Neuron (in vitro differentiated cells): ENCODE measurements around the gene SOHLH2.

ENCODE experiments used
- H2AFZ ChIP-seq: one replicate; pipeline ENCODE4 v1.6.1; 2013; ENCODE audit warnings: low read depth, mild to moderate bottlenecking, inconsistent platforms, low read length, moderate library complexity
- H3K27me3 ChIP-seq: one replicate; pipeline ENCODE4 v1.6.1; 2013; ENCODE audit warnings: low read length; ENCODE audit not compliant: insufficient read depth
- H3K36me3 ChIP-seq: one replicate; pipeline ENCODE4 v1.6.1; 2013; ENCODE audit warnings: low read length; ENCODE audit not compliant: insufficient read depth
- H3K4me1 ChIP-seq: one replicate; pipeline ENCODE4 v1.6.1; 2013; ENCODE audit warnings: low read length; ENCODE audit not compliant: insufficient read depth
- H3K4me3 ChIP-seq: 2 replicates; pipeline ENCODE4 v1.5.1; 2013; ENCODE audit warnings: mild to moderate bottlenecking, low read length, moderate library complexity
- H3K9me3 ChIP-seq: one replicate; pipeline ENCODE4 v1.6.1; 2013; ENCODE audit warnings: low read length

Gene SOHLH2

DNA sequence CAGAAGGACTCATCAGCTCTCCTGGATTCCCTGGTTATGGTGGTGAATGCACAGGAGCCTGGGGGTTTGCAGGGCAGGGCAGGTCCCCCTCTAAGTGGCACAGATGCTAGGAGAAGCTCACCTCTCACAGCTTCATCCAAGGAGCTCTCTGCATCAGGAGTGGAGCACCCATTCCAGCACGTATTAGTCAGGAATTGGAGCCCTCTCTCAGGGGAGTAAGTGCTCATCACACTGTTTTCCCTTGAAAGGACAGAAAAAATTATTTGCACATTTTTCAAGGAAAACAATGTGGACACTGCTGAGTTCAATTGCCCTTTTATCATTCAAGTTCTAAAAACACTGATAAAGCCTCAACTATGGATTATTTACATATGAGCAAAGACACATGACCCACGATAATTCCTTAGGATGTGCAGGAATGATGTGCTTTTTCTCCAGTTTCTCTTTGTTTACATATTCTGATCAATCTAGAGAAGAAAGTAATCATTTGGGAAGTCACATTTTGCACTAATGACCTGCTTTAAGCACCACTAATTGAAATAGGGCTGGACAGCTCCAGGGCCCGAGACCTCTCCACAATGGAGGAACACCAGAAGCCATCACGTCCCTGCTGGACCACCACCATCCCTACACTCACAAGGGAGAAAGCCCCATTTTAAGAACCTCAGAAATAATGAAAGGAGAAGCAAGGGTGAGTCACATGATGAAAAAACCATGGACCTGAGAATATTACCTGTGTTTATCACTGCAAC is 40.6 kb downstream of the SOHLH2 start:
- H3K4me3 ChIP-seq, result no peak overlapping the region
- H3K36me3 ChIP-seq, result no peaks in the 10 kb centered on the region
- no peaks in the 10 kb centered on the region for H3K27me3 ChIP-seq
- no peaks in the 10 kb centered on the region for H3K9me3 ChIP-seq
- no peak overlapping the region for H2AFZ ChIP-seq
- no peaks in the 10 kb centered on the region for H3K4me1 ChIP-seq

DNA sequence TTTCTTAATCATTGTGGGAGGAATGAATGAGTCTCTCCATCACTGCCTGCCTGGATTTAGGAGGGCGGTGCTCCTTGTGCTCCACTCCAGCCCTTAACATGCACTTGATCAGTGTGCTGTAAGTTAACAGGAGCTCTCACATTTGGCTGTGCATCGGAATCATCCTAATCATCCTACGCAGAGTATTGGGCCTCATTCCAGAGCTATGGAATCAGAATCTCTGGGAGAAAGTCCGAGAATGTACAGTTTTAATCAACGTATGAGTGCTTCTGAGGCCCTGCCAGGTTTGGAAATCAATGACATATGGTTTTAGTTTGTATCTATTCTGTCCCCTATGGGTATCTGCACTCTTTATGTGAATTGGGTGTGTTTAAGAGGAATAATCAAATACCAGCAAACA is 48.3 kb downstream of the SOHLH2 start:
- Histone ChIP-seq H3K4me1 (peaks cover 6% of the 10 kb centered on the region), H3K27me3 (no peaks in the 10 kb centered on the region), H3K4me3 (no peak overlapping the region), H2AFZ (no peak overlapping the region), H3K9me3 (no peaks in the 10 kb centered on the region), H3K36me3 (no peaks in the 10 kb centered on the region)

DNA sequence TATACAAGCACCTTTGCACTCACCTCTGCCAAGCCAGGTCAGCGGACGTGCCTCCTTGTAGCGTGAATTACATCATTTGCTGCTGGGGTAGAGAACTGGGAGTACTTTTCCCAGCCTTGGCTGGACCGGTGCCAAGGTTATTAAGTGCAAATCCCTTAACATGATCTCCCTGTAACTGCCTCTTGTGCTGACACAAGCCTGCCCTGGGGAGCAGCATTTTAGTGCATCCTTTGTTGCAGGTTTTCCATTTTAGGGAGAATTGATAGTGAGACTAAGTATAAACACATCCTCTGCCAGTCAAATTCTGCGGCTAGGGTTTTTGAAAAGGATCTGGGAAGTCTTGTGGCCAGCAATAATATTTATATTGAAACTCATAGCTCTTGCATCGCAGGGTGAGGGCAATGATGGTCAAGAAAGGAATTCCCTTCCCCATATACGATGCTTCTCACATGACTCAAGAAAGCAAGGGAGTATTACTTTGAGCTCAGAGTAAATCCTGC is 50.5 kb downstream of the SOHLH2 start:
- no peak overlapping the region for H3K4me3 ChIP-seq
- no peaks in the 10 kb centered on the region for H3K27me3 ChIP-seq
- peaks cover 6% of the 10 kb centered on the region for H3K4me1 ChIP-seq
- H2AFZ ChIP-seq, result no peak overlapping the region
- no peaks in the 10 kb centered on the region for H3K36me3 ChIP-seq
- no peaks in the 10 kb centered on the region for H3K9me3 ChIP-seq

DNA sequence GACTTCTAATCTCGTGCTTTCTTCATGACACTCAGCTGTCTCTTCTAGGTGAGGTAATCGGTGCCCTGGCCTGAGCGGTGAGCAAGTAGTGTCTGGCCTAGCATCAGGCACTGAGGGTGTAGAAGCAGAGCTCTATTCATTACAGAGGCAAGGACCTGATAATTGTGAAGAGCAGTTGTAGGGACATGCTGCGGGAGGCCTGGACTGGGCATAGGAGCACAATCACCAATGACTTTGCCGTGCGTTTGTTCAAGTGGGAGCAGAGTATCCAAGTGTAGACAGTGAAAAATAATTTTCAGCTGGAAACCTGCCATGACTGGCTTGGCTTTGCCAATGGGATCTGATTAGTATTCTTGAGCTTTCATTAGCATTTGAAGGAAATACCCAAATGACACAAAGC is 51.1 kb downstream of the SOHLH2 start:
- H3K4me3 ChIP-seq, result no peak overlapping the region
- H3K27me3 ChIP-seq, result no peaks in the 10 kb centered on the region
- peaks cover 6% of the 10 kb centered on the region for H3K4me1 ChIP-seq
- H3K36me3 ChIP-seq, result no peaks in the 10 kb centered on the region
- no peaks in the 10 kb centered on the region for H3K9me3 ChIP-seq
- H2AFZ ChIP-seq, result no peak overlapping the region

DNA sequence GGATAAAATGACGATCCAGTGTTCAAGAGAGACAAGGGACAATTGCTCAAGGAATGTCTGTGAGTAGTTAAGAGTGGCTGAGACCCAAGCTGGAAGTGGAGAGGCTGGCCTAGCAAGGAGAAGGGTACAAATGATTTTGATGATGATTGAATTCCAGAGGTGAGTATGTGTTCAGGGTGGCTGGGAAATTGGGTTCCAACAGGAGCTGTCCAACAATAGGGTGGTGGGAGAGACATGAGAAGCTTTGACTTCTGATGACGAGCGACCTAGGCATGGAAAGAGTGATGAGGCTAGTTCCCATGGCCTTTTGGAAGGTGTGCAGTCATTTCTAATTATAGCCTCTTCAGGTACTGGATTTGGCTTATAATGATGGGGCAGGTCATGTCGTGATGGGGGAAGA is 54.1 kb downstream of the SOHLH2 start:
- H3K4me3 ChIP-seq, result no peak overlapping the region
- no peak overlapping the region for H2AFZ ChIP-seq
- H3K27me3 ChIP-seq, result no peaks in the 10 kb centered on the region
- H3K4me1 ChIP-seq, result peaks cover 12% of the 10 kb centered on the region
- no peaks in the 10 kb centered on the region for H3K9me3 ChIP-seq
- H3K36me3 ChIP-seq, result no peaks in the 10 kb centered on the region

DNA sequence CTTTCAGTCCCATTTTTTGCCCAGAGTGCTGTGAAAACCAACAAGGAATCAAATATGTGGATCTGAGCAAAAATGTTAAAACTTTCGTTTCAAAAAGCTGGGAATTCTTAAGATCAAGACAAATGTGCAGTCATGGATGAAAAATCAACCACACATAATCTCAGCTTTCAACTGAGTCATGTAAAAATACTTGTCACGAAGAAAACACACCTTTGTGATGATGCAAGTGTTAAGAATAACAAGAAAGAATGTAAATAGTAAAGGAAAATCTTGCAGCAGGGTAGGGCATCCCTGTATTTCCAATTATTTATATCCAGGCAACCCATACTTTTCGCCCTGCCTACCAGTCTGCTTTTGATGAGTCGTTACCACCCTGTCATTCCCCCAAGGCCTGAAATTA is 55.7 kb downstream of the SOHLH2 start:
- H3K4me1 ChIP-seq, result peaks cover 20% of the 10 kb centered on the region
- no peaks in the 10 kb centered on the region for H3K27me3 ChIP-seq
- H3K4me3 ChIP-seq, result no peak overlapping the region
- no peaks in the 10 kb centered on the region for H3K36me3 ChIP-seq
- H3K9me3 ChIP-seq, result no peaks in the 10 kb centered on the region
- H2AFZ ChIP-seq, result no peak overlapping the region

DNA sequence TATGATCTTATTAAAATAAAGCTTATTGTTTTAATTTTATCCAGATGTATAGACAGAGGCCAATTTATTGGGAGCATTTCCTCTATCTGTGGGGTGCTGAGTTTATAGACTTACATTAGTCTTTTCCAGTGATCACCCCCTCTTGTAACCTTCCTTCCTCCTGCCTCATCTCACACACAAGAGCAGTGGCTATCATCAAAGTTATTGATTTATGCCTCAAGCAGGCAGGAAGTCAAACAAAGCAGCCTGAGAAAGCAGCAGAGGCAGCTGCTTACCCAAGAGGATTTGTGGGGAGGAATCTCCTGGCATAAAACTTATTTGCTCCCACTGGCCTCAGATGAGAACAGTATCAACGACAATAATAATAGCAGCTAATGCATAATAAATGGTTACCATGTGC is 56.9 kb downstream of the SOHLH2 start:
- Histone ChIP-seq H3K9me3 (no peaks in the 10 kb centered on the region), H3K4me3 (no peak overlapping the region), H3K27me3 (no peaks in the 10 kb centered on the region), H3K4me1 (peaks cover 16% of the 10 kb centered on the region), H2AFZ (no peak overlapping the region), H3K36me3 (no peaks in the 10 kb centered on the region)

DNA sequence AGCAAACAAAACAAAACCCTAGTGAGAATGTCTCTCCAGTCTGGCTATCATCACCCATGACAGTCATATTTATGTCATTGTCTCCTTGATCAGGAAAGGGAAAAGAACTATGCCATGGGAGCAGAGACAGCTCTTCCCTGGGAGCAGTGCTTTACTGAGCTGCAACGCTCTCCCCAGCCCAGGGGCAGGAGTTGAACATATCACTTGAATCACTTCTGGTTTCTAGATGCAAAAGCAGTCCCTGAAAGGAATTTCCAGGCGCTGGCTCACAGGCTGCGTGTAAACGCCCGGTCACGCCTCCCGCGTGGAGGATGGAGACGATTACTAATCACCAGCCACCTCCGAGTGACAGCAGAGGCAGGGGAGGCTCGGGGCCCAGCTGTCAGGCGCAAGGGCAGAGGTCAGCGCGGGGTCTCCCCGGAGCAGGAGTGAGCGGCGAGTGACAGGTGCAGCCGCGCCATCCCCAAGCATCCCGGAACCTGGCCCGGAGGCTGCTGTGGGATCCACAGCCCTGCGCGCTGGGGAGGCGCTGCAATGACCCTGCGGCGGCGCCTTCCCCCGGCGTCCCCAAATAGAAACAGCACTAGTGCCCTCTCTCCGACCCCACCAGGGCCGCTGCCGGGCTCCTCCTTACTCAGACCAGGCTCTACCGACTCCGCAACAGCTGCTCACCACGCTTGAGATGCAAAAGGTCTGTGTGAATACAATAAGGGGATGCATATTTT is 59.6 kb downstream of the SOHLH2 start:
- no peaks in the 10 kb centered on the region for H3K9me3 ChIP-seq

DNA sequence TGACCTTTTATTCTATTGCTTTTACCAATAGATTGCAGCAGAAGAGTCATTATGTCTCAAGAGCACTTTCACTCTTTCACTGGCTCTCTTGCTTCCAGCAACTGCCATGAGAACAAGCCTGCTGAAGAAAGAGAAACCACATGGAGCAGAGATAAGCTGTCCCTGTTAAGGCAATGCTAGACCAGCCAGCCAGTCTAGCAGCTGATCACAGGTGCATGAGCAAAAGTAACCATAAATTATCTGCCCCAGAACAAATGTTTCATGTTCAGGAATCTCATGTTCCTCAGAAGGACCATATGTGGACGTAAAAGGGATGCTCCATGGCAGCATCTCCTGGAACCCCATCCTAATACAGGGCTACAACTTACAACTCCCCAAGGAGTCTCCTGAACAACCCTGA is 62.8 kb downstream of the SOHLH2 start:
- Histone ChIP-seq H3K27me3 (no peaks in the 10 kb centered on the region), H3K4me1 (peaks cover 12% of the 10 kb centered on the region), H3K4me3 (no peak overlapping the region), H3K9me3 (no peaks in the 10 kb centered on the region), H2AFZ (no peak overlapping the region), H3K36me3 (no peaks in the 10 kb centered on the region)

More for the DNA sequence above, 59.6 kb downstream of the SOHLH2 start:
- peak overlapping the region; percentile 34 for H3K4me3 ChIP-seq
- peaks cover 16% of the 10 kb centered on the region for H3K4me1 ChIP-seq
- no peaks in the 10 kb centered on the region for H3K36me3 ChIP-seq
- H3K27me3 ChIP-seq, result no peaks in the 10 kb centered on the region
- H2AFZ ChIP-seq, result peak overlapping the region; percentile 32

DNA sequence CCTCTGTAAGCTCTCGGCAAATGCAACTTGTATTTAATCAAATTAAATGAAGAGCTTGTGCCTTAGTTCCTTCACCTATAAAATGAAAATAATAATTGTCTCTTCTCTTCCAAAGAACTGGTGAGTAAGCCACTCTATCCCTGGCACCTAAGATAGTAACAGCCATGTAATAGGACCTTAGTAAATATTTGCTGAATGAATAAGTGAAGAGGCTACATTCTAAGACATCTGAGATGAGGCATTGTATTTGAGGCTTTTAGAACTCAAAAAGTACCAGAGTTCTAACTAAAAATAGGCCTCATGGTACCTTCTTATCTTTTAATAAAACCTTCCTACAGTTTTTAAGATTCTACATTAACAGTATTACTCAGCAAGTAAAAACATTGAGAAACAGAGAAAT is 65.9 kb downstream of the SOHLH2 start:
- no peaks in the 10 kb centered on the region for H3K27me3 ChIP-seq
- no peaks in the 10 kb centered on the region for H3K9me3 ChIP-seq
- no peak overlapping the region for H2AFZ ChIP-seq
- no peaks in the 10 kb centered on the region for H3K4me1 ChIP-seq
- no peak overlapping the region for H3K4me3 ChIP-seq
- no peaks in the 10 kb centered on the region for H3K36me3 ChIP-seq

DNA sequence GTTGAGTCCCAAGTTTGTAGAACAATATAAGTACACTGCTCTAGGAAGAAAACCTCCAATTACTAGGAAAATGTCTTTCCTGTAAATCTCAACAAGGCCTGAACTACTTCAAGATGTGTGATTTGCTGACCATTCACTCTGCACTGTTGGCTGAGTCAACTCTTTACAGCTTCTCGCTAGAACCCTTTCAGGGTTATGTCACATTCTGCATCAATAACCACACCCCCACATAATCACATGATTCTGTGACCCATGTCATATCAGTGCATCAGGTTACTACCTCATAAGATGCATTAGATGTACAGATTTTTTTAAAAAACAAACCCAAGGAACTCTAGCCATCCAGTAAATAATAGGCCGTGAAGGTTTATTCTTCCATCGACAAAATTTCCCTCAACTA is 67.0 kb downstream of the SOHLH2 start:
- no peak overlapping the region for H2AFZ ChIP-seq
- no peaks in the 10 kb centered on the region for H3K4me1 ChIP-seq
- H3K9me3 ChIP-seq, result no peaks in the 10 kb centered on the region
- H3K36me3 ChIP-seq, result no peaks in the 10 kb centered on the region
- no peak overlapping the region for H3K4me3 ChIP-seq
- H3K27me3 ChIP-seq, result no peaks in the 10 kb centered on the region

DNA sequence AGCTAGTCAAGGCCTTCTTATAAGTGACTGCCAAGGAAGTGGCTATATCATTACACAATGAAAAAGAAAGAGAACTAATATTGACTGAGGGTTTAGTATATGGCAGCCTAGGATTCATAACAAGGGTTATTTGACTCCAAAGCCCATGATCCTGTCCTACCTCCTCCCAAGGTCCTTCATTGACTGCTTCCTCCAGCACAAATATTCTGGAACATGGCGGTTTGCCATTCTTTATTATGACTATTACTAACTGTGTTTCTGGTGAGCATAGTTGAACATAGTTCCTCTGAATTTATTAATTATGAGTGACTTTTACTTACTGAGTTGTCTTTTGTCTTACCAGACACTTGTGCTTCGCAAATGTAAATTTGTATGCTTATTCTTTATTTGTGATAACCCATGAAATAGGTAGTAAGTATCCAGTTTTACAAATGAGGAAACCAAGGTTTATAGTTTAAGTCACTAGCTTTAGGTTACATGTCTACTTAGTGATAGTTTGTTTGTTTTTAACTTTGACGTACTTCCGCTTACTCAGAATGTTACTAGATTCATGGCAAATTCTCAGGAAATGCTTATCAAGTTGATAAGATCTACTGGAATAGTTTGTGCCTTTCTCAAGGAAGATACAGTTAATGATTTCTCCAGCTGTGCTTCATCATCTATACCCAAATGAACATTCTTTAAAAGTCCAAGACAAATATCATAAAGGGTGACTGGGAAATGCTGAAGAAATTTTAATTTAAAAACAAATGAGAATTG is 67.7 kb downstream of the SOHLH2 start:
- Histone ChIP-seq H3K27me3 (no peaks in the 10 kb centered on the region), H3K4me3 (no peak overlapping the region), H3K9me3 (no peaks in the 10 kb centered on the region), H3K4me1 (no peaks in the 10 kb centered on the region), H2AFZ (no peak overlapping the region), H3K36me3 (no peaks in the 10 kb centered on the region)

DNA sequence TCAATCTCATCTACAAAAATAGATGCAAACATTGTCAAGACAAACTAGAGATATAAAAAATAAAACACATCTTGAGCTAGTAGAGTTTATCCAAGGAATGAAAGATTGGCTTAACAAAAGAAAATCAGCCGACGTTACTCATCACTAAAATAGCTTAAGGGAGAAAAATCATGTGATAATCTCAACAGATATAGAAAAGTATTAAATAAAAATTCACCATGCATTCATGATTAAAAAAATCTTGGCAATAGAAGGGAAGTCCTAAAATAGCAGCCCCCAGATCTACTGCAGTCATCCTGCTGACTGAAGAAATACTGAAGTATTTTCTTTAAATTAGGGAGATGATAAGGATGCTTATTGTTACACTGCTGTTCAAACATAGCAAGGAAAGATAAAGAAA is 70.6 kb downstream of the SOHLH2 start:
- H3K27me3 ChIP-seq, result no peaks in the 10 kb centered on the region
- no peak overlapping the region for H2AFZ ChIP-seq
- no peaks in the 10 kb centered on the region for H3K4me1 ChIP-seq
- no peak overlapping the region for H3K4me3 ChIP-seq
- no peaks in the 10 kb centered on the region for H3K36me3 ChIP-seq
- no peaks in the 10 kb centered on the region for H3K9me3 ChIP-seq
